Measurements from ENCODE around the gene CTNNBIP1. TPM values are rescaled to one million over a fixed set of nuclear protein-coding genes. Genes with fewer than 3 reads are reported as not detected.

The CTNNBIP1 gene
- total and polyA plus RNA-seq, 2 donors (not counting 3 experiments of a cell fraction or from before 2014, with no cell fraction given), result 26.6 to 31.7 TPM

- no peaks in the 10 kb centered on the region for H3K79me2 ChIP-seq (ENCODE audit: control insufficient read depth, insufficient read depth, low read length)
- BruUV-seq (replicated peaks), result TSS peak; percentile 28
- no peaks in the 10 kb centered on the region for H3K9me3 ChIP-seq (replicated peaks; ENCODE audit: control insufficient read depth, insufficient read depth, low read length)
- peak; percentile 59 for DNase-seq (ENCODE audit: low read depth, low spot score)
- CTCF ChIA-PET, result interaction anchor here (1.1 to 4.8 kb wide), 6 partner anchors 18 to 142 kb away, joined by 4 to 29 read pairs (median 6); partner anchors contain the start of genes CTNNBIP1, LZIC and NMNAT1
- H3K36me3 ChIP-seq (ENCODE audit: control insufficient read depth in 2 of 2, extremely low read depth in 1 of 2, insufficient read depth in 2 of 2, low read length in 2 of 2), result no peaks in the 10 kb centered on the region
- H4K20me1 ChIP-seq (replicated peaks; ENCODE audit: control insufficient read depth, extremely low read depth, insufficient read depth, low read length), result no peaks in the 10 kb centered on the region
- H3K4me1 ChIP-seq (ENCODE audit: control insufficient read depth, extremely low read depth, insufficient read depth, low read length), result peaks cover 43% of the 10 kb centered on the region
- H3K4me3 ChIP-seq (replicated peaks in 1 of 3; ENCODE audit: insufficient read depth in 1 of 3, low read depth in 1 of 3, low read length in 3 of 3), result peak overlapping the region in 1 of 3 experiments; percentile 7
- H3K9ac ChIP-seq (replicated peaks; ENCODE audit: extremely low read depth, insufficient read depth, low read length), result peak overlapping the region; percentile 5
- peak overlapping the region; percentile 82 for H3K27ac ChIP-seq (ENCODE audit: insufficient read depth, low read depth, low read length)
- POLR2A ChIA-PET, result interaction anchor here (0.6 to 1.2 kb wide), 2 partner anchors 18 to 51 kb away, joined by 3 to 4 read pairs; partner anchors contain the start of genes LZIC and NMNAT1
- intact Hi-C loops (cut with micrococcal nuclease), result no loop called here
- H3K27me3 ChIP-seq (ENCODE audit: control insufficient read depth in 2 of 2, insufficient read depth in 2 of 2, low read length in 2 of 2), result no peaks in the 10 kb centered on the region
- TF ChIP-seq MYC (IDR thresholded peaks at IDR 0.05; ENCODE audit: low read depth, low read length), result no peak
- peak; percentile 45 for TF ChIP-seq FOS (IDR thresholded peaks at IDR 0.05; ENCODE audit: borderline replicate concordance, insufficient read depth, low read length)
- peak; percentile 15 for TF ChIP-seq POLR2A (IDR thresholded peaks at IDR 0.05; ENCODE audit: low read depth, low read length)
- H2AFZ ChIP-seq (ENCODE audit: low read depth, low read length), result peak overlapping the region; percentile 78
- peak; percentile 75 for FAIRE-seq
- H3K9me1 ChIP-seq (replicated peaks; ENCODE audit: control insufficient read depth, extremely low read depth, insufficient read depth, low read length), result no peaks in the 10 kb centered on the region
- dilution Hi-C loops (cut with MboI; ENCODE audit: extremely low pct_ligation_motif_present, low sequenced_read_pairs), result no loop called here
- peak overlapping the region; percentile 50 for H3K4me2 ChIP-seq (ENCODE audit: insufficient read depth, low read length)
Observed at GRCh38 chr1:9892563-9893528, 17.2 kb downstream of the CTNNBIP1 start.

DNA sequence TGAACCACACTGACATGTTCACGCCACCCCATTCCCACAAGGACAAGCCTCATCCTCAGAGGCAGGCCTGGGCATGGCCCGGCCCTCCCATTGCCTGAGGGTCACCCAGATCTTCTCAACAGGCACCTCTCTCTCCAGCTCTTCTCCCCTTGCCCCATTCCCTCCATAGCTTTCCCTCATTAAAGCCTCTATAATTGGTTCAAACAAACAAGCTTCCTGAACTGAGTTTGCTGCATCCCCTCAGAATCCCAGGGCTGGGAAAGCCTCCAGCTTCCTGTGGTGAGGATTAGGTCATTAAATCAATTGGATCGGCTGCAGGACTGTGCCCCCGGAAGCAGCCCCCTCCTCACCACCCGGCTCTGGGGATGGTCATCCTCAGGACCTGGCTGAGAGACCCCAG lies 18.9 kb downstream of the CTNNBIP1 start:
- intact Hi-C loops (cut with micrococcal nuclease), result loop anchor here (2.0 kb wide), 1 partner anchor 16 kb away; no protein-coding TSS in a partner anchor
- H3K9ac ChIP-seq (replicated peaks; ENCODE audit: extremely low read depth, insufficient read depth, low read length), result peak overlapping the region; percentile 12

More for the DNA sequence above, 18.9 kb downstream of the CTNNBIP1 start:
- DNase-seq (ENCODE audit: low read depth, low spot score) (peak; percentile 42), FAIRE-seq (peak; percentile 86)
- Histone ChIP-seq H4K20me1 (replicated peaks; ENCODE audit: control insufficient read depth, extremely low read depth, insufficient read depth, low read length) (no peaks in the 10 kb centered on the region), H3K9me1 (replicated peaks; ENCODE audit: control insufficient read depth, extremely low read depth, insufficient read depth, low read length) (no peaks in the 10 kb centered on the region), H3K4me1 (ENCODE audit: control insufficient read depth, extremely low read depth, insufficient read depth, low read length) (peaks cover 43% of the 10 kb centered on the region), H3K4me2 (ENCODE audit: insufficient read depth, low read length) (peak overlapping the region; percentile 41), H3K27me3 (ENCODE audit: control insufficient read depth in 2 of 2, insufficient read depth in 2 of 2, low read length in 2 of 2) (no peaks in the 10 kb centered on the region), H2AFZ (ENCODE audit: low read depth, low read length) (no peak overlapping the region), H3K9me3 (replicated peaks; ENCODE audit: control insufficient read depth, insufficient read depth, low read length) (no peaks in the 10 kb centered on the region), H3K79me2 (ENCODE audit: control insufficient read depth, insufficient read depth, low read length) (no peaks in the 10 kb centered on the region), H3K4me3 (replicated peaks in 1 of 3; ENCODE audit: insufficient read depth in 1 of 3, low read depth in 1 of 3, low read length in 3 of 3) (no peak overlapping the region), H3K36me3 (ENCODE audit: control insufficient read depth in 2 of 2, extremely low read depth in 1 of 2, insufficient read depth in 2 of 2, low read length in 2 of 2) (no peaks in the 10 kb centered on the region), H3K27ac (ENCODE audit: insufficient read depth, low read depth, low read length) (peak overlapping the region; percentile 52)
- CTCF ChIA-PET, result interaction anchor here (1.3 to 4.8 kb wide), 6 partner anchors 10 to 59 kb away, joined by 4 to 29 read pairs (median 8); partner anchors contain the start of genes CTNNBIP1, LZIC and NMNAT1
- no TSS peak for BruUV-seq (replicated peaks)
- no peak for TF ChIP-seq POLR2A (IDR thresholded peaks at IDR 0.05; ENCODE audit: low read depth, low read length)
- no peak for TF ChIP-seq GATA2 (IDR thresholded peaks at IDR 0.05; ENCODE audit: insufficient read depth, insufficient read length, low read depth, low read length)
- no peak for TF ChIP-seq FOS (IDR thresholded peaks at IDR 0.05; ENCODE audit: borderline replicate concordance, insufficient read depth, low read length)
- dilution Hi-C loops (cut with MboI; ENCODE audit: extremely low pct_ligation_motif_present, low sequenced_read_pairs), result no loop called here
- POLR2A ChIA-PET, result no interaction called here
